Fibroblast of pulmonary artery (primary cell): ENCODE results near the gene IQCH.

Source experiments
- DNase-seq: peaks from one replicate; pipeline ENCODE4 v3.0.0-alpha.2; 2010; ENCODE audit warnings: low read depth
- H3K4me3 ChIP-seq: replicated peaks from 2 replicates; pipeline ENCODE4 v1.5.1; 2011; ENCODE audit warnings: low read depth, mild to moderate bottlenecking, control low read depth, low read length, moderate library complexity
- CTCF ChIP-seq: IDR thresholded peaks from 2 replicates; pipeline ENCODE4 v1.5.1; 2011; ENCODE audit warnings: mild to moderate bottlenecking, control low read depth, low read length, inconsistent platforms; ENCODE audit errors: missing control alignments

Gene IQCH

GRCh38 chr15:67373971-67374370 lies 119.4 kb downstream of the IQCH start:
- no peak for TF ChIP-seq CTCF
- H3K4me3 ChIP-seq: no peak overlapping the region
- DNase-seq: no peak

- no peak for DNase-seq
- no peak overlapping the region for H3K4me3 ChIP-seq
- no peak for TF ChIP-seq CTCF
These were observed 124.9 kb downstream of the IQCH start for GRCh38 chr15:67379530-67379929.

GRCh38 chr15:67380921-67381320 lies 126.3 kb downstream of the IQCH start:
- no peak overlapping the region for H3K4me3 ChIP-seq
- no peak for DNase-seq
- TF ChIP-seq CTCF: no peak

GRCh38 chr15:67381416-67382045 lies 126.9 kb downstream of the IQCH start:
- H3K4me3 ChIP-seq: no peak overlapping the region
- no peak for TF ChIP-seq CTCF
- DNase-seq: no peak

GRCh38 chr15:67382723-67383122 lies 128.1 kb downstream of the IQCH start:
- no peak for TF ChIP-seq CTCF
- no peak overlapping the region for H3K4me3 ChIP-seq
- DNase-seq: no peak

GRCh38 chr15:67383899-67384298 lies 129.3 kb downstream of the IQCH start:
- H3K4me3 ChIP-seq: no peak overlapping the region
- TF ChIP-seq CTCF: peak; percentile 22
- peak; percentile 16 for DNase-seq

GRCh38 chr15:67384761-67385160 lies 130.2 kb downstream of the IQCH start:
- H3K4me3 ChIP-seq: no peak overlapping the region
- no peak for TF ChIP-seq CTCF
- no peak for DNase-seq
